DOHH2 (cell line): ENCODE measurements around the gene PEG3.

Experiments used
- H3F3A ChIP-seq: fragments of 200-600 bp; sonication (generic), shearing (Covaris generic); 2 replicates; pipeline ENCODE4 v1.6.0; 2016; ENCODE audit warnings: antibody characterized with exemption, mild to moderate bottlenecking; ENCODE audit not compliant: control insufficient read depth, insufficient read depth
- H3K27ac ChIP-seq: fragments of 200-600 bp; sonication (generic); 2 replicates; pipeline ENCODE4 v1.5.1; 2014; ENCODE audit warnings: low read depth, mild to moderate bottlenecking, low read length, moderate library complexity
- H3K27me3 ChIP-seq: fragments of 200-600 bp; sonication (generic); 2 replicates; pipeline ENCODE4 v1.6.1; 2014; ENCODE audit warnings: mild to moderate bottlenecking, low read length, mixed read lengths; ENCODE audit not compliant: control insufficient read depth
- H3K36me3 ChIP-seq: fragments of 200-600 bp; sonication (generic); 2 replicates; pipeline ENCODE4 v1.6.1; 2014; ENCODE audit warnings: mild to moderate bottlenecking, low read length, moderate library complexity, mixed read lengths; ENCODE audit not compliant: control insufficient read depth
- H3K4me1 ChIP-seq: fragments of 200-600 bp; sonication (generic); 2 replicates; pipeline ENCODE4 v1.6.1; 2014; ENCODE audit warnings: mild to moderate bottlenecking, low read length, mixed read lengths; ENCODE audit not compliant: control insufficient read depth
- H3K4me2 ChIP-seq: fragments of 200-600 bp; sonication (generic); 2 replicates; pipeline ENCODE4 v1.6.0; 2014; ENCODE audit warnings: mild to moderate bottlenecking, low read length, moderate library complexity
- H3K4me3 ChIP-seq: fragments of 200-600 bp; sonication (generic); 2 replicates; pipeline ENCODE4 v1.5.1; 2014; ENCODE audit warnings: mild to moderate bottlenecking, low read length, mixed read lengths
- H3K79me2 ChIP-seq: fragments of 200-600 bp; sonication (generic); 2 replicates; pipeline ENCODE4 v1.6.1; 2014; ENCODE audit warnings: mild to moderate bottlenecking, low read length, mixed read lengths; ENCODE audit not compliant: control insufficient read depth
- H3K9me2 ChIP-seq: fragments of 200-600 bp; sonication (generic); replicated peaks from 2 replicates; pipeline ENCODE4 v1.6.1; 2014; ENCODE audit warnings: mild to moderate bottlenecking, low read length, mixed read lengths; ENCODE audit not compliant: control insufficient read depth
- H3K9me3 ChIP-seq: fragments of 200-600 bp; sonication (generic); 2 replicates; pipeline ENCODE4 v1.6.1; 2014; ENCODE audit warnings: antibody characterized with exemption, low read length, mixed read lengths; ENCODE audit not compliant: control insufficient read depth, insufficient read depth
- H4K20me1 ChIP-seq: fragments of 200-600 bp; sonication (generic); 2 replicates; pipeline ENCODE4 v1.6.0; 2014; ENCODE audit warnings: low read depth, mild to moderate bottlenecking, antibody characterized with exemption, low read length, moderate library complexity; ENCODE audit not compliant: control insufficient read depth, insufficient read depth
- CTCF ChIP-seq: fragments of 200-600 bp; sonication (generic); IDR thresholded peaks from one replicate; pipeline ENCODE4 v1.5.1; 2014; ENCODE audit warnings: antibody characterized with exemption, mild to moderate bottlenecking, low read depth, low read length; ENCODE audit not compliant: poor library complexity, severe bottlenecking
- EZH2phosphoT487 ChIP-seq: fragments of 200-600 bp; sonication (generic); IDR thresholded peaks from 2 replicates; pipeline ENCODE4 v1.6.1; 2017; ENCODE audit warnings: borderline replicate concordance, mild to moderate bottlenecking, antibody characterized with exemption, low read length, moderate library complexity, mixed read lengths

The PEG3 gene

GRCh38 chr19:56829596-56829995 lies 10.9 kb downstream of the PEG3 start:
- Histone ChIP-seq H3K27me3 (no peaks in the 10 kb centered on the region), H3K4me1 (no peaks in the 10 kb centered on the region), H3F3A (no peaks in the 10 kb centered on the region), H3K4me3 (no peak overlapping the region), H3K4me2 (no peak overlapping the region), H3K79me2 (no peaks in the 10 kb centered on the region), H3K9me3 (no peaks in the 10 kb centered on the region; the same call in 1 of the 2 replicates), H4K20me1 (no peaks in the 10 kb centered on the region), H3K36me3 (no peaks in the 10 kb centered on the region), H3K9me2 (no peaks in the 10 kb centered on the region), H3K27ac (no peak overlapping the region)
- TF ChIP-seq EZH2phosphoT487 (no peak), CTCF (no peak)

DNA sequence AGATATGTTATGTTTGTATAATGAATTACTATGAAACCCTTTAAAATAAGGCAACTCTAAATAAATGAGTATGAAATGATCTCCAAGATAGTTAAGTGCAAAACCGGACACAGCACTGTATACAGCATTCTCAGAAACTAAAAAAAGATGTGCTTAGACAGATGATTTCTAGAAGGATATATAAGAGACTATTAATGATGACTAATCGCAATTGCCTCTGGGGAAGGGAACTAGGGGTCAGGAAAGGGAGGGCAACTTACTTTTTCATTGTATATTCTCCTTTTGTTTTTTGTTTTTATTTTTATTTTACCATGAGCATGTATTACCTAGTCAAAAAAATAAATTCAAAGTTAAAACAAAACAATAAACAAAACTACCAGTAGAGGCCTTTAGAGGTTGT lies 12.8 kb downstream of the PEG3 start:
- peaks cover 6% of the 10 kb centered on the region; the same call in 1 of the 2 replicates for H3K9me3 ChIP-seq
- H3K4me3 ChIP-seq = no peak overlapping the region
- H3K27me3 ChIP-seq = no peaks in the 10 kb centered on the region
- no peaks in the 10 kb centered on the region for H3K36me3 ChIP-seq
- H3K9me2 ChIP-seq = no peaks in the 10 kb centered on the region
- TF ChIP-seq CTCF (no peak), EZH2phosphoT487 (no peak)
- H3K4me1 ChIP-seq = no peaks in the 10 kb centered on the region
- H3F3A ChIP-seq = no peaks in the 10 kb centered on the region
- H3K79me2 ChIP-seq = no peaks in the 10 kb centered on the region
- H4K20me1 ChIP-seq = no peaks in the 10 kb centered on the region
- no peak overlapping the region for H3K27ac ChIP-seq
- H3K4me2 ChIP-seq = no peak overlapping the region

GRCh38 chr19:56823956-56824355 lies 16.6 kb downstream of the PEG3 start:
- H3K9me3 ChIP-seq = peaks cover 6% of the 10 kb centered on the region; the same call in 1 of the 2 replicates
- H3K4me2 ChIP-seq = no peak overlapping the region
- no peaks in the 10 kb centered on the region for H3K36me3 ChIP-seq

More at GRCh38 chr19:56823956-56824355, 16.6 kb downstream of the PEG3 start:
- H3K9me2 ChIP-seq = no peaks in the 10 kb centered on the region
- no peaks in the 10 kb centered on the region for H3K4me1 ChIP-seq
- TF ChIP-seq EZH2phosphoT487 (no peak), CTCF (no peak)
- H3K27ac ChIP-seq = no peak overlapping the region
- no peaks in the 10 kb centered on the region for H3K79me2 ChIP-seq
- H4K20me1 ChIP-seq = no peaks in the 10 kb centered on the region
- H3F3A ChIP-seq = no peaks in the 10 kb centered on the region
- H3K27me3 ChIP-seq = no peaks in the 10 kb centered on the region
- no peak overlapping the region for H3K4me3 ChIP-seq
